ENCODE data around the gene PRR14. TPM values are rescaled to one million over a fixed set of nuclear protein-coding genes. Genes with fewer than 3 reads are reported as not detected.

The PRR14 gene
- polyA plus RNA-seq, 1 of the 3 experiments (the other 2 are of a cell fraction): 13.5 TPM

DNA sequence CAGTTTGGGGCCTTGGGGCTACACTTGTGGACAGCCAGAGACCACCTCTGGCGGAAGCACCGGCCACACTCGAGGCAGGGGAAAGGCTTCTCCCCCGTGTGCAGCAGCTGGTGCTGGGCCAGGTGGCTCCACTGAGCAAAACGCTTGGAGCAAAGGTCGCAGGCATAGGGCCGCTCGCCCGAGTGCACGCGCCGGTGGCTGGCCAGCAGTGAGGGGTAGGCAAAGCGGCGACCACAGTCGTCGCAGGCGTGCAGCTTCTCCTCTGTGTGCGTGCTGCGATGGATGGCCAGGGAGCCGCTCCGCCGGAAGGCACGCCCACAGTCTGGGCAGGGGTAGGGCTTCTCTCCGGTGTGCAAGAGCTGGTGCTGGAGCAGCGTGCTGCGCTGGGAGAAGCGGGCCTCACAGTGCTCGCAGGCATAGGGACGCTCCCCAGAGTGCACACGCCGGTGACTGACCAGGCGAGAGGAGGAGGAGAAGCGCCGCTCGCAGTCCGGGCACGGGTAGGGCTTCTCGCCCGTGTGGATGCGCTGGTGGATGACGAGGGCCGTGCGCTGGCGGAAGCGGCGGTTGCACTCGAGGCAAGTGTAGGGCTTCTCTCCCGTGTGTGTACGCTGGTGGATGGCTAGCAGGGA is 46.3 kb upstream of the PRR14 start:
- 95% methylated on average over 48 of the region's 49 CpGs for WGBS (ENCODE audit: low lambda C conversion rate)
- no peak for DNase-seq
- Histone ChIP-seq H4K20me1 (ENCODE audit: insufficient read depth) (no peaks in the 10 kb centered on the region), H3K9me3 (no peaks in the 10 kb centered on the region), H3K9ac (no peak overlapping the region), H3K36me3 (replicated peaks in 1 of 2; ENCODE audit: control insufficient read depth in 1 of 2, insufficient read depth in 2 of 2, low read length in 1 of 2) (peaks cover 22 to 35% of the 10 kb centered on the region in 2 experiments), H3K9me2 (no peaks in the 10 kb centered on the region), H3K27ac (ENCODE audit: low read depth in 2 of 2, low read length in 1 of 2) (no peak overlapping the region), H3K4me3 (ENCODE audit: low read depth in 2 of 2, low read length in 1 of 2) (no peak overlapping the region), H3K79me2 (ENCODE audit: insufficient read depth) (peaks cover 22% of the 10 kb centered on the region), H3K27me3 (ENCODE audit: insufficient read depth) (no peaks in the 10 kb centered on the region), H3K4me2 (no peak overlapping the region), H2AFZ (ENCODE audit: low read depth) (no peak overlapping the region), H3K4me1 (ENCODE audit: control insufficient read depth in 1 of 2, insufficient read depth in 2 of 2, low read depth in 1 of 2, low read length in 1 of 2) (peaks cover 5 to 6% of the 10 kb centered on the region in 2 experiments; a peak in 2 of 4 replicates), H3F3A (replicated peaks; ENCODE audit: insufficient read depth) (peaks cover 4% of the 10 kb centered on the region)
- TF ChIP-seq, protein P1, sequence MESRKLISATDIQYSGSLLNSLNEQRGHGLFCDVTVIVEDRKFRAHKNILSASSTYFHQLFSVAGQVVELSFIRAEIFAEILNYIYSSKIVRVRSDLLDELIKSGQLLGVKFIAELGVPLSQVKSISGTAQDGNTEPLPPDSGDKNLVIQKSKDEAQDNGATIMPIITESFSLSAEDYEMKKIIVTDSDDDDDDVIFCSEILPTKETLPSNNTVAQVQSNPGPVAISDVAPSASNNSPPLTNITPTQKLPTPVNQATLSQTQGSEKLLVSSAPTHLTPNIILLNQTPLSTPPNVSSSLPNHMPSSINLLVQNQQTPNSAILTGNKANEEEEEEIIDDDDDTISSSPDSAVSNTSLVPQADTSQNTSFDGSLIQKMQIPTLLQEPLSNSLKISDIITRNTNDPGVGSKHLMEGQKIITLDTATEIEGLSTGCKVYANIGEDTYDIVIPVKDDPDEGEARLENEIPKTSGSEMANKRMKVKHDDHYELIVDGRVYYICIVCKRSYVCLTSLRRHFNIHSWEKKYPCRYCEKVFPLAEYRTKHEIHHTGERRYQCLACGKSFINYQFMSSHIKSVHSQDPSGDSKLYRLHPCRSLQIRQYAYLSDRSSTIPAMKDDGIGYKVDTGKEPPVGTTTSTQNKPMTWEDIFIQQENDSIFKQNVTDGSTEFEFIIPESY (IDR thresholded peaks at IDR 0.05; ENCODE audit: borderline replicate concordance, low read depth): no peak
- TF ChIP-seq SMC3 (IDR thresholded peaks at IDR 0.05; ENCODE audit: low read depth, low read length) (no peak), FOXJ3 (CRISPR knock-in tag; IDR thresholded peaks at IDR 0.05) (no peak), CHD2 (IDR thresholded peaks at IDR 0.05; ENCODE audit: low read length, partially characterized antibody) (no peak), MEF2A (IDR thresholded peaks at IDR 0.05; ENCODE audit: borderline replicate concordance, low read depth) (no peak), JUND (IDR thresholded peaks at IDR 0.05) (no peak), NRF1 (IDR thresholded peaks at IDR 0.05; ENCODE audit: low read depth, low read length) (no peak)
- TF ChIP-seq, protein P2, sequence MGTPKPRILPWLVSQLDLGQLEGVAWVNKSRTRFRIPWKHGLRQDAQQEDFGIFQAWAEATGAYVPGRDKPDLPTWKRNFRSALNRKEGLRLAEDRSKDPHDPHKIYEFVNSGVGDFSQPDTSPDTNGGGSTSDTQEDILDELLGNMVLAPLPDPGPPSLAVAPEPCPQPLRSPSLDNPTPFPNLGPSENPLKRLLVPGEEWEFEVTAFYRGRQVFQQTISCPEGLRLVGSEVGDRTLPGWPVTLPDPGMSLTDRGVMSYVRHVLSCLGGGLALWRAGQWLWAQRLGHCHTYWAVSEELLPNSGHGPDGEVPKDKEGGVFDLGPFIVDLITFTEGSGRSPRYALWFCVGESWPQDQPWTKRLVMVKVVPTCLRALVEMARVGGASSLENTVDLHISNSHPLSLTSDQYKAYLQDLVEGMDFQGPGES (IDR thresholded peaks at IDR 0.05; ENCODE audit: low read depth, low read length): no peak
- TF ChIP-seq, protein P3, sequence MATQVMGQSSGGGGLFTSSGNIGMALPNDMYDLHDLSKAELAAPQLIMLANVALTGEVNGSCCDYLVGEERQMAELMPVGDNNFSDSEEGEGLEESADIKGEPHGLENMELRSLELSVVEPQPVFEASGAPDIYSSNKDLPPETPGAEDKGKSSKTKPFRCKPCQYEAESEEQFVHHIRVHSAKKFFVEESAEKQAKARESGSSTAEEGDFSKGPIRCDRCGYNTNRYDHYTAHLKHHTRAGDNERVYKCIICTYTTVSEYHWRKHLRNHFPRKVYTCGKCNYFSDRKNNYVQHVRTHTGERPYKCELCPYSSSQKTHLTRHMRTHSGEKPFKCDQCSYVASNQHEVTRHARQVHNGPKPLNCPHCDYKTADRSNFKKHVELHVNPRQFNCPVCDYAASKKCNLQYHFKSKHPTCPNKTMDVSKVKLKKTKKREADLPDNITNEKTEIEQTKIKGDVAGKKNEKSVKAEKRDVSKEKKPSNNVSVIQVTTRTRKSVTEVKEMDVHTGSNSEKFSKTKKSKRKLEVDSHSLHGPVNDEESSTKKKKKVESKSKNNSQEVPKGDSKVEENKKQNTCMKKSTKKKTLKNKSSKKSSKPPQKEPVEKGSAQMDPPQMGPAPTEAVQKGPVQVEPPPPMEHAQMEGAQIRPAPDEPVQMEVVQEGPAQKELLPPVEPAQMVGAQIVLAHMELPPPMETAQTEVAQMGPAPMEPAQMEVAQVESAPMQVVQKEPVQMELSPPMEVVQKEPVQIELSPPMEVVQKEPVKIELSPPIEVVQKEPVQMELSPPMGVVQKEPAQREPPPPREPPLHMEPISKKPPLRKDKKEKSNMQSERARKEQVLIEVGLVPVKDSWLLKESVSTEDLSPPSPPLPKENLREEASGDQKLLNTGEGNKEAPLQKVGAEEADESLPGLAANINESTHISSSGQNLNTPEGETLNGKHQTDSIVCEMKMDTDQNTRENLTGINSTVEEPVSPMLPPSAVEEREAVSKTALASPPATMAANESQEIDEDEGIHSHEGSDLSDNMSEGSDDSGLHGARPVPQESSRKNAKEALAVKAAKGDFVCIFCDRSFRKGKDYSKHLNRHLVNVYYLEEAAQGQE (IDR thresholded peaks at IDR 0.05; ENCODE audit: low read depth, low read length): no peak
- TF ChIP-seq, protein P4, sequence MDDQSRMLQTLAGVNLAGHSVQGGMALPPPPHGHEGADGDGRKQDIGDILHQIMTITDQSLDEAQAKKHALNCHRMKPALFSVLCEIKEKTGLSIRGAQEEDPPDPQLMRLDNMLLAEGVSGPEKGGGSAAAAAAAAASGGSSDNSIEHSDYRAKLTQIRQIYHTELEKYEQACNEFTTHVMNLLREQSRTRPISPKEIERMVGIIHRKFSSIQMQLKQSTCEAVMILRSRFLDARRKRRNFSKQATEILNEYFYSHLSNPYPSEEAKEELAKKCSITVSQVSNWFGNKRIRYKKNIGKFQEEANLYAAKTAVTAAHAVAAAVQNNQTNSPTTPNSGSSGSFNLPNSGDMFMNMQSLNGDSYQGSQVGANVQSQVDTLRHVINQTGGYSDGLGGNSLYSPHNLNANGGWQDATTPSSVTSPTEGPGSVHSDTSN (IDR thresholded peaks at IDR 0.05): no peak
- CTCF ChIA-PET: interaction anchor here (1.0 kb wide), 1 partner anchor 32 kb away, joined by 3 read pairs; no protein-coding TSS in a partner anchor
- POLR2A ChIA-PET: no interaction called here

All from SK-N-SH (cell line).